Thyroid gland (tissue), 4 donors: ENCODE results near the gene ATP6V1C2.

Experiments
- POLR2A ChIP-seq, 2 donors: fragments of 450-650 bp; IDR thresholded peaks; one replicate each; pipeline ENCODE4 v1.6.1; 2017; ENCODE audit warnings: antibody characterized with exemption in 2 of 2, mild to moderate bottlenecking in 2 of 2, moderate library complexity in 1 of 2
- TF ChIP-seq, protein P1 (sequence below), 6 experiments: fragments of 200-600 bp in 3 of 6; fragments of 450-650 bp in 3 of 6; sonication (generic) in 3 of 6; IDR thresholded peaks; one replicate each; pipeline ENCODE4 v1.5.1; 2016 to 2019; ENCODE audit warnings: antibody characterized with exemption in 6 of 6, mild to moderate bottlenecking in 2 of 6, inconsistent platforms in 1 of 6, moderate library complexity in 1 of 6

DNA sequence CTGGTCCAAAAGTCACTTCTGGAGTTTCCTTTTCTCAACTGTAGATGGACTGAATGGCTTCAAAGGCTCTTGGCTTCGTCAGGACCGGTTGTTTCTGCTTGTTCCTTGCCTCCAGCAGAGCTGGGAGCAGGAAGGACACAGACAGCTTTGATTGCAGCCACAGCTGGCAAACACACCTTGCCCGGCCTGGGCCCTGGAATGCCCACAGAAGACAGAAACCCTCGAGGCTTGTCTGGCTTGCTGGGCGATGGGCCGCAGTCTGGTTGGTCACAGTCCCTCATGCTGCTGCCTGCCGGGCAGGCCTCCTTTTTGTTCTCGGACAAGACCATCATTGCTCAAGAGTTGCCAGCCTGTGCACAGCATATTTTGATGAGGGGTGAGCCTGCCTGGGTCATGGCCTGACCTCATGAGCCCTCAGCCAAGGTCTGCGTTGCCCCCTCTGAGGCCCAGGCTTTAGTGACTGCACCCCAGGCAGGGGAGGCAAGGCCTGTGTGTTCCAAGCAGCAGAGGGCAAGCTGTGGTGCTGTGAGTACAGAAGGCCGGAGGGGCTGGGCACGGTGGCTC is 37.8 kb downstream of the ATP6V1C2 start:
- TF ChIP-seq POLR2A (IDR thresholded peaks at IDR 0.05), result no peak
- TF ChIP-seq, protein P1, sequence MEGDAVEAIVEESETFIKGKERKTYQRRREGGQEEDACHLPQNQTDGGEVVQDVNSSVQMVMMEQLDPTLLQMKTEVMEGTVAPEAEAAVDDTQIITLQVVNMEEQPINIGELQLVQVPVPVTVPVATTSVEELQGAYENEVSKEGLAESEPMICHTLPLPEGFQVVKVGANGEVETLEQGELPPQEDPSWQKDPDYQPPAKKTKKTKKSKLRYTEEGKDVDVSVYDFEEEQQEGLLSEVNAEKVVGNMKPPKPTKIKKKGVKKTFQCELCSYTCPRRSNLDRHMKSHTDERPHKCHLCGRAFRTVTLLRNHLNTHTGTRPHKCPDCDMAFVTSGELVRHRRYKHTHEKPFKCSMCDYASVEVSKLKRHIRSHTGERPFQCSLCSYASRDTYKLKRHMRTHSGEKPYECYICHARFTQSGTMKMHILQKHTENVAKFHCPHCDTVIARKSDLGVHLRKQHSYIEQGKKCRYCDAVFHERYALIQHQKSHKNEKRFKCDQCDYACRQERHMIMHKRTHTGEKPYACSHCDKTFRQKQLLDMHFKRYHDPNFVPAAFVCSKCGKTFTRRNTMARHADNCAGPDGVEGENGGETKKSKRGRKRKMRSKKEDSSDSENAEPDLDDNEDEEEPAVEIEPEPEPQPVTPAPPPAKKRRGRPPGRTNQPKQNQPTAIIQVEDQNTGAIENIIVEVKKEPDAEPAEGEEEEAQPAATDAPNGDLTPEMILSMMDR (IDR thresholded peaks at IDR 0.05), result no peak
